OCI-LY7 (cell line): ENCODE data around the gene NKX1-1. TPM values are rescaled to one million over a fixed set of nuclear protein-coding genes. Genes with fewer than 3 reads are reported as not detected.

ENCODE experiments used
- BruUV-seq: library from RNA; stranded (reverse); fragments of 400-500 nt; replicated peaks from 2 replicates; lab custom pipeline; 2021; lab: Mats Ljungman, UMichigan
- CTCF ChIA-PET: fragments of 300-600 bp; sonication (Branson Sonifier 250); formaldehyde crosslinking; loops from one replicate; lab custom pipeline; 2022; ENCODE audit warnings: antibody characterized with exemption; ENCODE audit not compliant: unreplicated experiment; lab: Charles Lee
- POLR2A ChIA-PET: fragments of 300-600 bp; sonication (Branson Sonifier 250); formaldehyde crosslinking; loops from one replicate; lab custom pipeline; 2022; ENCODE audit warnings: antibody characterized with exemption; lab: Charles Lee
- DNase-seq: peaks from one replicate; pipeline ENCODE4 v3.0.0-alpha.2; 2015; ENCODE audit warnings: low spot score
- H2AFZ ChIP-seq: fragments of 200-600 bp; sonication (generic), shearing (Covaris generic); 2 replicates; pipeline ENCODE4 v1.6.1; 2014; ENCODE audit warnings: mild to moderate bottlenecking, antibody characterized with exemption, low read length, moderate library complexity
- H3K27ac ChIP-seq: fragments of 200-600 bp; sonication (generic); 2 replicates; pipeline ENCODE4 v1.5.1; 2014; ENCODE audit warnings: mixed run types, low read depth, mild to moderate bottlenecking, moderate library complexity, low read length, inconsistent platforms; ENCODE audit not compliant: poor library complexity, severe bottlenecking
- H3K36me3 ChIP-seq: fragments of 200-600 bp; sonication (generic); 2 replicates; pipeline ENCODE4 v1.6.1; 2014; ENCODE audit warnings: mild to moderate bottlenecking, antibody characterized with exemption, low read length, moderate library complexity, mixed read lengths; ENCODE audit not compliant: insufficient read depth
- H3K4me1 ChIP-seq: fragments of 200-600 bp; sonication (generic); 2 replicates; pipeline ENCODE4 v1.5.1; 2014; ENCODE audit warnings: mild to moderate bottlenecking, low read length; ENCODE audit not compliant: insufficient read depth, poor library complexity, severe bottlenecking
- H3K4me2 ChIP-seq: fragments of 200-600 bp; sonication (generic); 2 replicates; pipeline ENCODE4 v1.6.1; 2014; ENCODE audit warnings: mild to moderate bottlenecking, low read length
- H3K4me3 ChIP-seq: fragments of 200-600 bp; sonication (generic); 2 replicates; pipeline ENCODE4 v1.5.1; 2014; ENCODE audit warnings: mild to moderate bottlenecking, low read depth, low read length; ENCODE audit not compliant: poor library complexity, severe bottlenecking
- H3K79me2 ChIP-seq: fragments of 200-600 bp; sonication (generic); 2 replicates; pipeline ENCODE4 v1.6.1; 2016; ENCODE audit warnings: low read depth, mild to moderate bottlenecking, low read length, moderate library complexity, mixed read lengths; ENCODE audit not compliant: insufficient read depth
- H3K9me2 ChIP-seq: fragments of 200-600 bp; sonication (generic); 2 replicates; pipeline ENCODE4 v1.6.1; 2016; ENCODE audit warnings: mild to moderate bottlenecking, low read length, mixed read lengths; ENCODE audit not compliant: insufficient read depth
- H3K9me3 ChIP-seq: fragments of 200-600 bp; sonication (generic); 2 replicates; pipeline ENCODE4 v1.6.1; 2014; ENCODE audit warnings: mild to moderate bottlenecking, mixed run types, low read length, mixed read lengths
- H4K20me1 ChIP-seq: fragments of 200-600 bp; sonication (generic); 2 replicates; pipeline ENCODE4 v1.6.1; 2014; ENCODE audit warnings: mild to moderate bottlenecking, antibody characterized with exemption, low read length, moderate library complexity, mixed read lengths; ENCODE audit not compliant: insufficient read depth
- CTCF ChIP-seq: fragments of 200-600 bp; sonication (generic); conservative IDR thresholded peaks from 2 replicates; pipeline ENCODE4 v1.5.1; 2014; ENCODE audit warnings: mild to moderate bottlenecking, antibody characterized with exemption, low read length, moderate library complexity, mixed read lengths
- EZH2phosphoT487 ChIP-seq: fragments of 200-600 bp; sonication (generic); IDR thresholded peaks from 2 replicates; pipeline ENCODE4 v1.6.1; 2018; ENCODE audit warnings: low read depth, borderline replicate concordance, mild to moderate bottlenecking, mixed run types, antibody characterized with exemption, low read length, moderate library complexity, mixed read lengths
- intact Hi-C: fragments of 100-400 bp; cut with micrococcal nuclease; formaldehyde crosslinking; loops from one replicate; pipeline ENCODE4 v1.10.0; 2022; ENCODE audit not compliant: unreplicated experiment
- total RNA-seq, 2 experiments: library from RNA; depleted of rRNA in 1 of 2; stranded (reverse); fragments of >200 nt in 1 of 2; shearing (Covaris generic) in 1 of 2; gene quantifications; 2 replicates each; pipeline ENCODE4 v1.2.3, GENCODE V29; 2014 to 2022

NKX1-1 gene
- total RNA-seq, 2 experiments from 2014 or later: not detected

GRCh38 chr4:1382776-1383727 lies 23.2 kb downstream of the NKX1-1 start:
- CTCF ChIA-PET: no interaction called here
- TF ChIP-seq EZH2phosphoT487: no peak
- no peak for TF ChIP-seq CTCF
- POLR2A ChIA-PET: no interaction called here
- Histone ChIP-seq H3K4me1 (no peaks in the 10 kb centered on the region), H3K4me3 (no peak overlapping the region), H3K36me3 (peaks cover 21% of the 10 kb centered on the region), H3K4me2 (no peak overlapping the region), H2AFZ (no peak overlapping the region), H3K79me2 (no peaks in the 10 kb centered on the region), H3K27ac (no peak overlapping the region), H3K9me2 (no peaks in the 10 kb centered on the region), H3K9me3 (no peaks in the 10 kb centered on the region), H4K20me1 (no peaks in the 10 kb centered on the region)
- no TSS peak for BruUV-seq
- no peak for DNase-seq
- intact Hi-C loops: no loop called here

GRCh38 chr4:1381944-1382541 lies 24.2 kb downstream of the NKX1-1 start:
- ChIA-PET CTCF (no interaction called here), POLR2A (no interaction called here)
- no peak for TF ChIP-seq CTCF
- TF ChIP-seq EZH2phosphoT487: no peak
- no TSS peak for BruUV-seq
- no peak overlapping the region for H3K4me2 ChIP-seq
- H4K20me1 ChIP-seq: no peaks in the 10 kb centered on the region
- H3K36me3 ChIP-seq: peaks cover 12% of the 10 kb centered on the region
- H3K4me1 ChIP-seq: no peaks in the 10 kb centered on the region
- H3K9me3 ChIP-seq: no peaks in the 10 kb centered on the region
- H2AFZ ChIP-seq: no peak overlapping the region
- DNase-seq: no peak
- H3K79me2 ChIP-seq: no peaks in the 10 kb centered on the region
- intact Hi-C loops: no loop called here
- no peak overlapping the region for H3K27ac ChIP-seq
- H3K9me2 ChIP-seq: no peaks in the 10 kb centered on the region
- no peak overlapping the region for H3K4me3 ChIP-seq

GRCh38 chr4:1381181-1381621 lies 25.0 kb downstream of the NKX1-1 start:
- no peak for DNase-seq
- H3K4me3 ChIP-seq: no peak overlapping the region
- H3K36me3 ChIP-seq: peaks cover 6% of the 10 kb centered on the region; the same call in 1 of the 2 replicates
- H3K27ac ChIP-seq: no peak overlapping the region
- POLR2A ChIA-PET: no interaction called here
- H2AFZ ChIP-seq: no peak overlapping the region
- no TSS peak for BruUV-seq
- CTCF ChIA-PET: no interaction called here
- no peaks in the 10 kb centered on the region for H3K9me2 ChIP-seq
- TF ChIP-seq EZH2phosphoT487: no peak
- intact Hi-C loops: no loop called here
- H3K4me1 ChIP-seq: no peaks in the 10 kb centered on the region
- H3K9me3 ChIP-seq: no peaks in the 10 kb centered on the region
- H3K4me2 ChIP-seq: no peak overlapping the region
- H3K79me2 ChIP-seq: no peaks in the 10 kb centered on the region
- H4K20me1 ChIP-seq: no peaks in the 10 kb centered on the region
